ENCODE data around the gene HNRNPCL4. TPM values are rescaled to one million over a fixed set of nuclear protein-coding genes. Genes with fewer than 3 reads are reported as not detected.
"Not testable (repeated sequence)": the region's sequence is repeated elsewhere in the genome, so short reads cannot be mapped to it uniquely, and the experiment has no call there.

The HNRNPCL4 gene
- total RNA-seq = not detected

GRCh38 chr1:13165531-13165930 is at the start of gene HNRNPCL4:
HNRNPCL4 (minus strand) TSS chr1:13165631; CDS start chr1:13165467, 164 bp downstream.
- H3K36me3 Mint-ChIP-seq; ATAC-seq; H3K27ac Mint-ChIP-seq; H3K9me3 Mint-ChIP-seq; DNase-seq (ENCODE audit: low spot score in 2 of 2): not testable (repeated sequence)

GRCh38 chr1:13208712-13209111 is 43.3 kb upstream of the HNRNPCL4 start:
- H3K27ac Mint-ChIP-seq = not testable (repeated sequence)

GRCh38 chr1:13201309-13201708 is 35.9 kb upstream of the HNRNPCL4 start, which contains the start of gene PRAMEF13:
PRAMEF13 (minus strand) TSS chr1:13201409; CDS start chr1:13199589, 1,820 bp downstream.
- H3K9me3 Mint-ChIP-seq; ATAC-seq; H3K36me3 Mint-ChIP-seq; DNase-seq (ENCODE audit: low spot score in 2 of 2); H3K27ac Mint-ChIP-seq: not testable (repeated sequence)

More at GRCh38 chr1:13208712-13209111, 43.3 kb upstream of the HNRNPCL4 start:
- not testable (repeated sequence) for H3K9me3 Mint-ChIP-seq; H3K36me3 Mint-ChIP-seq; DNase-seq (ENCODE audit: low spot score in 2 of 2); ATAC-seq

- DNase-seq (ENCODE audit: low spot score in 2 of 2); H3K36me3 Mint-ChIP-seq; H3K27ac Mint-ChIP-seq; H3K9me3 Mint-ChIP-seq; ATAC-seq: not testable (repeated sequence)
Measured at GRCh38 chr1:13171548-13171947, 6.1 kb upstream of the HNRNPCL4 start, which contains the start of gene PRAMEF9. PRAMEF9 (plus strand) TSS chr1:13171848; CDS start chr1:13175281, 3,433 bp downstream.

- ATAC-seq; H3K27ac Mint-ChIP-seq; H3K9me3 Mint-ChIP-seq; DNase-seq (ENCODE audit: low spot score in 2 of 2); H3K36me3 Mint-ChIP-seq: not testable (repeated sequence)
Measured at GRCh38 chr1:13155909-13156308, 9.5 kb downstream of the HNRNPCL4 start, which contains the start of gene PRAMEF26. PRAMEF26 (minus strand) TSS chr1:13156009; CDS start chr1:13153095, 2,914 bp downstream.

GRCh38 chr1:13116754-13117153 is 48.7 kb downstream of the HNRNPCL4 start, which contains the start of gene HNRNPCL2:
HNRNPCL2 (minus strand) TSS chr1:13116854; CDS start chr1:13116400, 454 bp downstream.
- DNase-seq (ENCODE audit: low spot score in 2 of 2); H3K36me3 Mint-ChIP-seq; H3K27ac Mint-ChIP-seq; H3K9me3 Mint-ChIP-seq; ATAC-seq: not testable (repeated sequence)

Other genes with a start within 250 kb of the HNRNPCL4 start
- not detected for gene PRAMEF7, start 249.0 kb downstream of the HNRNPCL4 start, total RNA-seq
- not detected for gene PRAMEF6, start 218.1 kb downstream of the HNRNPCL4 start, total RNA-seq
- gene PRAMEF27, start 109.1 kb downstream of the HNRNPCL4 start, total RNA-seq = not detected
- not detected for gene HNRNPCL3, start 104.9 kb downstream of the HNRNPCL4 start, total RNA-seq
- gene PRAMEF25, start 94.9 kb downstream of the HNRNPCL4 start, total RNA-seq = not detected
- gene HNRNPCL2, start 48.8 kb downstream of the HNRNPCL4 start, total RNA-seq = not detected
- gene PRAMEF26, start 9.6 kb downstream of the HNRNPCL4 start, total RNA-seq = not detected
- not detected for gene PRAMEF9, start 6.2 kb upstream of the HNRNPCL4 start, total RNA-seq
- not detected for gene PRAMEF13, start 35.8 kb upstream of the HNRNPCL4 start, total RNA-seq
- gene PRAMEF18, start 60.5 kb upstream of the HNRNPCL4 start, total RNA-seq = not detected
- gene PRAMEF5, start 88.6 kb upstream of the HNRNPCL4 start, total RNA-seq = not detected
- not detected for gene PRAMEF8, start 119.5 kb upstream of the HNRNPCL4 start, total RNA-seq
- not detected for gene PRAMEF33, start 137.9 kb upstream of the HNRNPCL4 start, total RNA-seq
- gene PRAMEF15, start 149.9 kb upstream of the HNRNPCL4 start, total RNA-seq = not detected
- gene PRAMEF14, start 181.5 kb upstream of the HNRNPCL4 start, total RNA-seq = not detected
- gene PRAMEF19, start 206.3 kb upstream of the HNRNPCL4 start, total RNA-seq = not detected
- gene PRAMEF17, start 224.0 kb upstream of the HNRNPCL4 start, total RNA-seq = not detected
- not detected for gene PRAMEF20, start 244.8 kb upstream of the HNRNPCL4 start, total RNA-seq